Right lobe of liver (tissue), 4 donors: ENCODE measurements around the gene WDR27.

Experiments
- POLR2A ChIP-seq: fragments of 450-650 bp; IDR thresholded peaks from one replicate; pipeline ENCODE4 v1.6.1; 2017; ENCODE audit warnings: antibody characterized with exemption, mild to moderate bottlenecking
- TF ChIP-seq, protein P1 (sequence below), 4 donors: fragments of 200-600 bp in 3 of 4; fragments of 450-650 bp in 1 of 4; IDR thresholded peaks; one replicate each; pipeline versions ENCODE4 v1.5.1 to v1.8.0; 2016 to 2022; ENCODE audit warnings: antibody characterized with exemption in 4 of 4, mild to moderate bottlenecking in 2 of 4
- donor health status: DM: no; HTN: no; CAD: no.
- donor health status: DM: no; HTN: no; CAD: no.
- donor health status: DM: no; HTN: yes; CAD: no.

GRCh38 chr6:169536446-169537170 lies 165.2 kb downstream of the WDR27 start:
- TF ChIP-seq POLR2A, result no peak
- TF ChIP-seq, protein P1, sequence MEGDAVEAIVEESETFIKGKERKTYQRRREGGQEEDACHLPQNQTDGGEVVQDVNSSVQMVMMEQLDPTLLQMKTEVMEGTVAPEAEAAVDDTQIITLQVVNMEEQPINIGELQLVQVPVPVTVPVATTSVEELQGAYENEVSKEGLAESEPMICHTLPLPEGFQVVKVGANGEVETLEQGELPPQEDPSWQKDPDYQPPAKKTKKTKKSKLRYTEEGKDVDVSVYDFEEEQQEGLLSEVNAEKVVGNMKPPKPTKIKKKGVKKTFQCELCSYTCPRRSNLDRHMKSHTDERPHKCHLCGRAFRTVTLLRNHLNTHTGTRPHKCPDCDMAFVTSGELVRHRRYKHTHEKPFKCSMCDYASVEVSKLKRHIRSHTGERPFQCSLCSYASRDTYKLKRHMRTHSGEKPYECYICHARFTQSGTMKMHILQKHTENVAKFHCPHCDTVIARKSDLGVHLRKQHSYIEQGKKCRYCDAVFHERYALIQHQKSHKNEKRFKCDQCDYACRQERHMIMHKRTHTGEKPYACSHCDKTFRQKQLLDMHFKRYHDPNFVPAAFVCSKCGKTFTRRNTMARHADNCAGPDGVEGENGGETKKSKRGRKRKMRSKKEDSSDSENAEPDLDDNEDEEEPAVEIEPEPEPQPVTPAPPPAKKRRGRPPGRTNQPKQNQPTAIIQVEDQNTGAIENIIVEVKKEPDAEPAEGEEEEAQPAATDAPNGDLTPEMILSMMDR (IDR thresholded peaks at IDR 0.05), result no peak
